GM23338 (cell line): ENCODE measurements around the gene GP9. TPM values are rescaled to one million over a fixed set of nuclear protein-coding genes. Genes with fewer than 3 reads are reported as not detected.

Source experiments
- ATAC-seq: fragments of 200-7000 bp; cut with Tn5 transposase; 3 replicates; pipeline ENCODE4 v1.9.1; 2020
- DNase-seq: peaks from one replicate; pipeline ENCODE4 v3.0.0-alpha.2; 2015; ENCODE audit warnings: low spot score
- H2AFZ ChIP-seq: fragments of 200-600 bp; sonication (generic); 2 replicates; pipeline ENCODE4 v1.8.0; 2016; ENCODE audit warnings: antibody characterized with exemption, mild to moderate bottlenecking, moderate library complexity
- H3F3A ChIP-seq: fragments of 200-600 bp; sonication (generic); replicated peaks from 2 replicates; pipeline ENCODE4 v1.8.0; 2017; ENCODE audit warnings: antibody characterized with exemption, mixed run types, low read depth
- H3K27ac ChIP-seq: fragments of 200-600 bp; sonication (generic); 2 replicates; pipeline ENCODE4 v1.6.1; 2016; ENCODE audit warnings: low read depth
- H3K27me3 ChIP-seq: fragments of 200-600 bp; sonication (generic); 2 replicates; pipeline ENCODE4 v1.8.0; 2016; ENCODE audit warnings: mild to moderate bottlenecking, mixed run types, moderate library complexity; ENCODE audit not compliant: insufficient read depth
- H3K36me3 ChIP-seq: fragments of 200-600 bp; sonication (generic); 2 replicates; pipeline ENCODE4 v1.8.0; 2016; ENCODE audit warnings: mild to moderate bottlenecking; ENCODE audit not compliant: insufficient read depth
- H3K4me1 ChIP-seq: fragments of 200-600 bp; sonication (generic); 2 replicates; pipeline ENCODE4 v1.8.0; 2016; ENCODE audit warnings: mild to moderate bottlenecking, moderate library complexity; ENCODE audit not compliant: insufficient read depth
- H3K4me2 ChIP-seq: fragments of 200-600 bp; sonication (generic); 2 replicates; pipeline ENCODE4 v1.7.1; 2017; ENCODE audit warnings: mixed run types
- H3K4me3 ChIP-seq: fragments of 200-600 bp; sonication (generic); 2 replicates; pipeline ENCODE4 v1.6.1; 2016; ENCODE audit warnings: mixed run types
- H3K79me2 ChIP-seq: fragments of 200-600 bp; sonication (generic); replicated peaks from 2 replicates; pipeline ENCODE4 v1.8.0; 2017; ENCODE audit warnings: mild to moderate bottlenecking; ENCODE audit not compliant: insufficient read depth
- H3K9me2 ChIP-seq: fragments of 200-600 bp; sonication (generic); 2 replicates; pipeline ENCODE4 v1.8.0; 2017; ENCODE audit not compliant: insufficient read depth
- H4K20me1 ChIP-seq: fragments of 200-600 bp; sonication (generic); replicated peaks from 2 replicates; pipeline ENCODE4 v1.8.0; 2017; ENCODE audit warnings: mild to moderate bottlenecking; ENCODE audit not compliant: insufficient read depth
- H3K27ac Mint-ChIP-seq: 2 replicates; pipeline ENCODE4 v1.8.0; 2020; ENCODE audit warnings: inconsistent platforms, mild to moderate bottlenecking, moderate library complexity, mixed read lengths
- H3K27me3 Mint-ChIP-seq: 3 replicates; pipeline ENCODE4 v1.8.0; 2022; ENCODE audit warnings: low read depth, mild to moderate bottlenecking, moderate library complexity, mixed read lengths, inconsistent platforms; ENCODE audit not compliant: insufficient read depth, poor library complexity
- H3K36me3 Mint-ChIP-seq: 3 replicates; pipeline ENCODE4 v1.8.0; 2021; ENCODE audit warnings: low read depth, mild to moderate bottlenecking, inconsistent platforms, moderate library complexity, mixed read lengths
- H3K4me1 Mint-ChIP-seq: 3 replicates; pipeline ENCODE4 v1.8.0; 2020; ENCODE audit warnings: mild to moderate bottlenecking, inconsistent platforms, mixed read lengths
- H3K4me3 Mint-ChIP-seq: 3 replicates; pipeline ENCODE4 v1.8.0; 2021; ENCODE audit warnings: moderate library complexity, mild to moderate bottlenecking, inconsistent platforms, mixed read lengths
- H3K9me3 Mint-ChIP-seq: 3 replicates; pipeline ENCODE4 v1.8.0; 2020; ENCODE audit warnings: moderate library complexity, mild to moderate bottlenecking, inconsistent platforms, mixed read lengths
- EZH2 ChIP-seq: fragments of 200-600 bp; sonication (generic); IDR thresholded peaks from one replicate; pipeline ENCODE4 v1.8.0; 2017; ENCODE audit warnings: antibody characterized with exemption, mild to moderate bottlenecking, low read depth; ENCODE audit not compliant: unreplicated experiment
- EZH2phosphoT487 ChIP-seq: fragments of 200-600 bp; sonication (generic); IDR thresholded peaks from one replicate; pipeline ENCODE4 v1.8.1; 2018; ENCODE audit warnings: antibody characterized with exemption; ENCODE audit not compliant: unreplicated experiment
- JUNB ChIP-seq: IDR thresholded peaks from one replicate; pipeline ENCODE4 v1.6.1; 2016; ENCODE audit warnings: antibody characterized with exemption; ENCODE audit not compliant: unreplicated experiment
- NANOG ChIP-seq: IDR thresholded peaks from 2 replicates; pipeline ENCODE4 v1.6.1; 2016; ENCODE audit warnings: antibody characterized with exemption, borderline replicate concordance
- POLR2AphosphoS5 ChIP-seq: IDR thresholded peaks from 2 replicates; pipeline ENCODE4 v1.6.1; 2016; ENCODE audit warnings: antibody characterized with exemption, low read depth
- REST ChIP-seq: IDR thresholded peaks from one replicate; pipeline ENCODE4 v1.6.1; 2018; ENCODE audit warnings: antibody characterized with exemption; ENCODE audit not compliant: unreplicated experiment
- ZNF114 ChIP-seq: fragments of 250-450 bp; sonication (Bioruptor Pico); IDR thresholded peaks from 2 replicates; pipeline ENCODE4 v1.5.0; 2020; ENCODE audit warnings: mild to moderate bottlenecking, moderate library complexity
- ZNF331 ChIP-seq: fragments of 250-450 bp; sonication (Bioruptor Pico); IDR thresholded peaks from 2 replicates; pipeline ENCODE4 v1.5.0; 2020; ENCODE audit warnings: low read depth, mild to moderate bottlenecking, moderate library complexity
- ZNF462 ChIP-seq: fragments of 250-450 bp; sonication (Bioruptor Pico); IDR thresholded peaks from 2 replicates; pipeline ENCODE4 v1.5.0; 2020; ENCODE audit warnings: mild to moderate bottlenecking, moderate library complexity
- polyA plus RNA-seq: library from polyadenylated mRNA; unstranded; fragments of >200 nt; fragmentation: Nextera tagmentation; extraction: Ambion mirVana; gene quantifications from 2 replicates; pipeline ENCODE4 v1.2.1, GENCODE V29; 2016
- total RNA-seq: library from RNA; depleted of rRNA; stranded (reverse); fragments of >200 nt; shearing (Covaris generic); gene quantifications from 2 replicates; pipeline ENCODE4 v1.2.3, GENCODE V29; 2014

GP9 gene
- total and polyA plus RNA-seq, 2 experiments from 2014 or later: not detected

- no peaks in the 10 kb centered on the region for H3K4me1 ChIP-seq
- peaks cover 8% of the 10 kb centered on the region for H3K27me3 Mint-ChIP-seq
- no peaks in the 10 kb centered on the region for H3K79me2 ChIP-seq
- H3K4me2 ChIP-seq: no peak overlapping the region
- DNase-seq (no peak), ATAC-seq (peak; percentile 15; the same call in 2 of the 3 replicates)
- H3K36me3 ChIP-seq: no peaks in the 10 kb centered on the region
- H3K4me3 ChIP-seq: no peak overlapping the region
- peak overlapping the region; percentile 28; the same call in 1 of the 2 replicates for H2AFZ ChIP-seq
- H4K20me1 ChIP-seq: no peaks in the 10 kb centered on the region
- H3K27ac ChIP-seq: no peak overlapping the region
- TF ChIP-seq REST (no peak), ZNF331 (CRISPR knock-in tag) (no peak), NANOG (no peak), POLR2AphosphoS5 (no peak), EZH2phosphoT487 (no peak)
- H3K4me1 Mint-ChIP-seq: peaks cover 5% of the 10 kb centered on the region
- no peaks in the 10 kb centered on the region for H3F3A ChIP-seq
- H3K36me3 Mint-ChIP-seq: no peaks in the 10 kb centered on the region; the same call in 2 of the 3 replicates
- no peak overlapping the region for H3K27ac Mint-ChIP-seq
- H3K9me2 ChIP-seq: no peaks in the 10 kb centered on the region
- H3K4me3 Mint-ChIP-seq: no peak overlapping the region
- no peaks in the 10 kb centered on the region for H3K27me3 ChIP-seq
- no peaks in the 10 kb centered on the region for H3K9me3 Mint-ChIP-seq
Measured at GRCh38 chr3:129061023-129061887, 676 bp downstream of the GP9 start.

DNA sequence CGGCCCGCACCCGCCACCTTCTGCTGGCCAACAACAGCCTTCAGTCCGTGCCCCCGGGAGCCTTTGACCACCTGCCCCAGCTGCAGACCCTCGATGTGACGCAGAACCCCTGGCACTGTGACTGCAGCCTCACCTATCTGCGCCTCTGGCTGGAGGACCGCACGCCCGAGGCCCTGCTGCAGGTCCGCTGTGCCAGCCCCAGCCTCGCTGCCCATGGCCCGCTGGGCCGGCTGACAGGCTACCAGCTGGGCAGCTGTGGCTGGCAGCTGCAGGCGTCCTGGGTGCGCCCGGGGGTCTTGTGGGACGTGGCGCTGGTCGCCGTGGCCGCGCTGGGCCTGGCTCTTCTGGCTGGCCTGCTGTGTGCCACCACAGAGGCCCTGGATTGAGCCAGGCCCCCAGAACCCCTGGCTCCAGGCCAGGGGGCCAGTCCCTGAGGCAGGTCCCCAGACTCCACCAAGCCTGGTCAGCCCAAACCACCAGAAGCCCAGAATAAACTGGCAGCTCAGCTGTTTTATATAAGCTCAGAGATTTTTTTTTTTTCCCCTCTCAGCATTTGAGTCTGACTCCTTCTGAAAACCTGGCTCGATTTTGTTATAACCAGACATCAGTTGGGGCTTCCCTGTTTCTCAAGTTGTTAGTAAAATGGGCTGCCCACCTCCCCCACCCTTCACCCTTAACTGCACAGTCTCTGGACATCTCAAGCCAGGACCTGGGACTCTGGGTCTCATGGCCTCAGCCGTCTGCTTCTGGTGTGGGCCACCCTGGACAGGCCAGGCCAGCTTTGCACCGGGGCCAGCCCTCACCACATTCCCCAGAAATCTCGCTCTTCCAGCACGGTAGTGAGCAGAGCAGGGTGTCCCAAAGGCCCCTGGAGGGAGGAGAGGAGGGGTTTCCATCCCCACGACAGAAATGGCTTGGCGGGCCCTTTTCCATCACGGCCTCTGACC is 1.6 kb downstream of the GP9 start:
- no peaks in the 10 kb centered on the region for H3K36me3 ChIP-seq
- Mint-ChIP-seq H3K4me3 (no peak overlapping the region), H3K36me3 (no peaks in the 10 kb centered on the region; the same call in 2 of the 3 replicates), H3K27ac (no peak overlapping the region), H3K27me3 (peaks cover 13% of the 10 kb centered on the region), H3K4me1 (peaks cover 5% of the 10 kb centered on the region), H3K9me3 (no peaks in the 10 kb centered on the region)
- no peaks in the 10 kb centered on the region for H3K79me2 ChIP-seq
- no peak overlapping the region for H3K27ac ChIP-seq
- no peak for ATAC-seq
- no peaks in the 10 kb centered on the region for H3K4me1 ChIP-seq
- H3F3A ChIP-seq: no peaks in the 10 kb centered on the region
- H3K4me2 ChIP-seq: no peak overlapping the region
- no peaks in the 10 kb centered on the region for H3K9me2 ChIP-seq
- no peaks in the 10 kb centered on the region for H4K20me1 ChIP-seq
- no peak for DNase-seq
- no peak overlapping the region for H3K4me3 ChIP-seq
- peaks cover under 1% of the 10 kb centered on the region; the same call in 1 of the 2 replicates for H3K27me3 ChIP-seq
- H2AFZ ChIP-seq: no peak overlapping the region
- TF ChIP-seq NANOG (no peak), EZH2phosphoT487 (no peak), POLR2AphosphoS5 (no peak), EZH2 (no peak), JUNB (no peak), ZNF114 (CRISPR knock-in tag) (no peak), ZNF462 (no peak)
